ENCODE results near the gene SGCA.

Gene SGCA

GRCh38 chr17:50165867-50166517, at the start of gene SGCA:
SGCA (plus strand) TSS chr17:50166005; CDS start chr17:50166041, 36 bp downstream.
- DNase-seq (ENCODE audit: low spot score), result no peak

DNA sequence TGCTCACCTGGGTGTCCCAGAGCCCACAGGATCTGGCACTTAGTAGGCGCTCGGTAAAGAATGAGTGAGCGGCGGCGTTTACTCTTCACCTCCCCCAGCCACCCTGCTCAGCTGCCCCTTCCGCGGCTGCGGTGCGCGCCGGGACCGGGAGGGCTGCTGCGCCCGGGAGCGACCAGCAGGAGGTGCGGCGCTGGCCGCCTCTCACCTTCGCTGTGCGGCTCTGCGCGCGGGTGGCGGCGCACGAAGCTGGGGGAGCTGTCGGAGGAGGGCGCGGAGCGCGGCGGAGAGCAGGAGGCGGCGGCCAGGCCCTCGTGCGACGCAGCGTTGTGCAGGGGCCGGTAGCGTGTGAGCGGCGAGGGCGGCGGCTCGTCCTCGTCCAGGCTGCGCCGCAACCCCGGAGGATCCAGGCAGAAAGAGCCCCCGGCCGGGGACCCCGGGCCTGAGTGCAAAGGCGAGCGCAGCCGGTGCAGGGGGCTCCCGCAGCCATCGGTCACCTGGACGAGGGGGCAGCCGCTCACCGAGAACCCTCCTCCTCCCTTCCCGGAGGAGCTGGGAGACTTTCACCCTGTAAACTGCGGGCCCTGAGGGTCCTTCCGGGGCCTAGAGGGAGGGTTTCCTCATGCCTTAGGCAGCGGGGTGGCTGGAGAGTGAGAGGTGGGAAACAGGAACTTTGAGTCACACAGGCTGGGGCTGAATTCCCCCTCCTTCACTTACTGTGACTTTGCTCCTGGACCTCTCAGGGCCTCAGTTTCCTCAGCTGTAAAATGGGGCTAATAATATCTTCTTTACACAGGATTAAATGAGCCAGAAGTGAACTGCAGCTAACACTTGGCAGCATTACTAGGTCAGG, 48.4 kb upstream of the SGCA start:
- DNase-seq (ENCODE audit: low spot score), result peak; percentile 50

GRCh38 chr17:50118076-50118827, 47.6 kb upstream of the SGCA start:
- no peak for DNase-seq (ENCODE audit: low spot score)

- DNase-seq (ENCODE audit: low spot score), result no peak
These were observed 47.0 kb upstream of the SGCA start for GRCh38 chr17:50118828-50119218.

DNA sequence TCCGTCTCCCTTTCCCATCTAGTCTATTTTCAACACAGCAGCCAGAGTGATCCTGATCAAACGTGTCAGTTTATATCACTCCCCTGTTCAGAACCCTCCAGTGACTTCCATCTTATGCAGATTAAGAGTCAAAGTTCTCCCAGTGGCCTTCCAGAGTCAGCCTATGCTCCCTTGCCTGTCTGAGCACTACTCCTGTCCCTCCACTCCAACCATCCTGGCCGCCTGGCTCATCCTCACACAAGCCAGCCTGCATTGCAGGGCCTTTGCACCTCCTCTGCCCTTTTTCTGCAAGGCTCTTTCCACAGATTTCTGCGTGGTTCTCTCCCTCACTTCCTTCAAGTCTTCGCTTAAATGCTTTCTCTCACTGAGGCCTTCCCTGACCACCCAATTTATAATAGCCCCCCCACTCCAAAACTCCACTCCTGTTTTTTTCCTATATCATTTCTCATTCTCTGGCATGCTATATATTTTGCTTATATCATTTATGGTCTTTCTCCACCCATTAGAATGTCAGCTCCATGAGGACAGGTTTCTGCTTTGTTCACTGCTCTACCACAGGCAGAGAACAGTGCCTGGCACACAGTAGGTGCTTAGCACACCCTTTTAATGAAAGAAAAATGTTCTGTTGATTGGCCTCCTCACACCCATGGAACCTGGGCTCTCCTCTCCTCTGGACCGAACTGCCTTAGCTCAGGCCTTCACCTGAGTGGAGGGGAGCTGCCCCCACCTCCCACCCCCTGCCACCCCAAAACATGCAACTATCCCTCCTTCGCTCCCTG, 45.1 kb upstream of the SGCA start:
- DNase-seq (ENCODE audit: low spot score), result no peak

GRCh38 chr17:50122945-50123344, 42.9 kb upstream of the SGCA start:
- DNase-seq (ENCODE audit: low spot score), result no peak

GRCh38 chr17:50123649-50124349, 42.0 kb upstream of the SGCA start:
- no peak for DNase-seq (ENCODE audit: low spot score)

DNA sequence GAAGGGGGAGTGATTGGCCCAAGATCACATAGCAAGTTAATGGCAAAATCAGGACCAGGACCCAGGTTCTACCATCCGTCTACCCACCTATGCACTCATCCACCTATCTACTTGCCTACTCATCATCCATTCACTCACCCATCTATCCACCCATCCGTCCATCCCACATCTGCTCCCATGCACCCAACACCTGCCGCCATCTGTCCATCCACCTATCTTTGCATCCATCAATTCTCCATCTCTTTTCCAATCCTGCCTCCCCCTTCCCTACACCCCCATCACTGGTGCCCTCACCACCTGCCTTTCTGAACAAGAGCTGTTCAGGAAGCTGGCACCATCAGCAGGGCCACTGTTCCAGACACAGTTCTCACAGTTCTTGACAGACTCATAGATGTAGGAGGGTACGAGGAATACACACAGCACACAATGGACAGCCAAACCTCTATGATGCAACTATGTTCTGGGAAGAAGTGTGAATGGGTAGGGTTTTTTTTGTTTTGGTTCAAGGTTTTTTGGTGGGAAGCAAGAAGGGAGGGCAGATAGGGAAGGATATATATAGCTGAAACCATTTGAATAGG, 40.3 kb upstream of the SGCA start:
- DNase-seq (ENCODE audit: low spot score), result no peak

GRCh38 chr17:50127697-50128361, 38.0 kb upstream of the SGCA start:
- DNase-seq (ENCODE audit: low spot score), result no peak

DNA sequence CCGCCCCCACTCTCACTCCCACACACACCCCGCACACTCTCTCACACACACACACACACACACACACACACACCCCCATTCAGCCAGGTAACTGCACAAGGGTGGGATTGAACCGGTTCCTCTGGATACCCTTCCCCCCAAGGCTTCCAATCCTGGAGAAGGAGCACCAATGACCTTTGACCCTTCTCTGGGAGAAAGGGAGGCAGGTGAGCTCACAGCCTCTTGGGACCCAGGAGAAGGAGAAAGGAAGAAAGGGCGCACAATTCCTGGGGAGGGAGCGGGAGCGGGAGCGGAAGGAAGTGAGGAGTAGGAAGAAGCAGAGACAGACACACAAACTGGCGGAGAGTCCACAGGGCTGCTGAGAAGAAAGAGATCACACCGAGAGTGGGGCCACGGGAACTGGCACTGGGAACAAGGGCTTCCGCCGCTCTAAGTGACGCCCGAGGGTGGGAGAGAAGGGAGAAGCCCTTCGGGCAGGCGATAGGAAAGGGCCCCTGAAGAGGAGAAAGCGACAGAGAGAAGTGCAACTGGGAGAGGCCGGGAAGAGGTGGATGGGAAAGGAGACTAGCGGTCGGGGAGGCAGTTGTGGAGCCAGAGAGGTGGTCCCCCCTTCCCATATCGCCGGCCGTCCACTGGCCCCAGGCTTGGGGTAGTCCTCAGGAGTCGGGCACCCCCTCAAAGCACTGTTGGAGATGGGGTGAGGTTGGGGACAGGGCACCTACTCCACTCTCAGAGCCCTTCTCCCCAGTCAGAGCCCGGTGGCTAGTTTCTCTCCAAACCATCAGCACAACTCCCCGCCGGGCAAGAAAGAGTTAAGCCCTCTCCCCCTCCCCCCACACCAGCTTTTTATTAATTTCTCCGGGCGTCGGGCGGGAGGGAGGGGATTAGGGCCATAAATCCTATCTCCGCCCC, 37.1 kb upstream of the SGCA start:
- no peak for DNase-seq (ENCODE audit: low spot score)

DNA sequence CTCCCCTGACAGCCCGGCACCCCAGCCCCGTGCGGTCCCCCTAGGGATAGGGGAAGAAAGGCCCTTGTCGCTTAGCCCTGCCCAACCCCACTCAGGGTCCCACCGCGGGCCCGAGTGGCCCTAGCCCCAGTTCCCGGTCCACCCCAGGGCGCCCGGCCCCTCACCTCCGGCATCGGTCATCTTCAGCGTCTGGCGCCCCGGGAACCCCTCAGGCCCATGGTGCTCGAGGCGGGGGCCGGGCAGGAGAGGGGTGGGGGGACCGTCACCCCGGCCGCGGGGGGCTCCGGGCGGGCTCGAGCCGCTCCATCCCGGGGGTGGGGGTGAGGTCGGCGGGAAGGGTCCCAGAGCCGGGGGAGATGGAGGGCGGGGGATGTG, 36.5 kb upstream of the SGCA start:
- DNase-seq (ENCODE audit: low spot score), result no peak

- peak; percentile 73 for DNase-seq (ENCODE audit: low spot score)
These were observed 35.9 kb upstream of the SGCA start, which contains the start of gene SAMD14 for GRCh38 chr17:50129728-50130558. SAMD14 (minus strand) TSS chr17:50130160; CDS start chr17:50124959, 5,201 bp downstream.

DNA sequence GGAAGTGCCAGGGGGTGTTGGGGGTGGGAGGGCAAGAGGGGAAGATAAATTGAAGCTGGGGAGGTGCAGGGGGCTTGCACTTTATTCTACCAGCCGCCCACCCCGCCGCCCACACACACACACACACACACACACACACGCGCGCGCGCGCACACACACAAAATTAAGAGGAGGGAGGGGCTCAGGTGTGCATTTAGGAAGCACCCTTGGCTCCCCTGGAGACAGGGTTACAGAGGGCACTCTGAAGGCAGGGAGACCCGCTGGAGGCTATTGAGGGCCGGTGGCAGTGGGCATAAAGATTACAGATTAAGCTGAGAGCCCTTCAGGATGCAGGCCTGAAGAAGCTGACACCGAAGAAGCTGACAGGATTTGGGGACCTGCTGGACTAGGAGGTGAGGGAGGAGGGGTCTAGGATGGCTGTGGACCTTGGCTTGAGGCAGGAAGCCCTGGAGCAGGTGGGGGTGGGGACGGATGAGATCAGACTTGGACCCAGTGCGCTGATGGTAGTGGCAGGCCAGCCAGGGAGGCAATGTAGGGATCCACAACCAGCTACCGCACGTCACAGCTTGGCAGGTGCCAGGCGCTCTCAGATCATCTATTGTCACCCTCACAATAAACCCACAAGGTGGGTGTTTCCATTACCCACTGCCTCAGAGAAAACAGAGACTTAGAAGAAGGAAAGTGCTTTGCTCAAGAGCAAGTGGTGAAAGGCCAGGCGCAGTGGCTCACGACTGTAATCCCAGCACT, 35.1 kb upstream of the SGCA start:
- no peak for DNase-seq (ENCODE audit: low spot score)

- DNase-seq (ENCODE audit: low spot score), result no peak
These were observed 33.6 kb upstream of the SGCA start for GRCh38 chr17:50132104-50132794.

GRCh38 chr17:50133028-50133768, 32.6 kb upstream of the SGCA start:
- peak; percentile 82 for DNase-seq (ENCODE audit: low spot score)

DNA sequence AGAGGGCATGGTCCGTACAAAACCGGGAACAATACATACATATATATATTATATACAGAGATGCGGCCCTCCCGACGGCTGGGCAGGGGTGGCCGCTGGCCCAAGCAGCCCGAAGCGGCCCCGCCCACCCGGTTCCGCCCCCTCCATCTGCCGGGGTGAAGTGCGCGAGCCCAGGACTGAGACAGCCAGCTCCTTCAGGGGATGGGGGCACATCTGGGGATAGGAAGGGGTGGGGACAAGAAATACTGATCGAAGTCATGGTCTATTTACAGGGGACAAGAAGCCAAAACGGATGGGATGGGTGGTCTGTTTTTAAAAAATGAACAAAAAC, 32.1 kb upstream of the SGCA start:
- no peak for DNase-seq (ENCODE audit: low spot score)

Data from AG08395 (cell line).